IPS-NIHi7 (cell line): ENCODE results near the gene TFDP1.
"Not testable (repeated sequence)": the region's sequence is repeated elsewhere in the genome, so short reads cannot be mapped to it uniquely, and the experiment has no call there.

ENCODE experiments used
- DNase-seq: peaks from one replicate; pipeline ENCODE4 v3.0.0; 2012; ENCODE audit warnings: mixed read lengths; ENCODE audit errors: extremely low spot score

Gene TFDP1

GRCh38 chr13:113550453-113550852 lies 34.1 kb upstream of the TFDP1 start:
- no peak for DNase-seq

DNA sequence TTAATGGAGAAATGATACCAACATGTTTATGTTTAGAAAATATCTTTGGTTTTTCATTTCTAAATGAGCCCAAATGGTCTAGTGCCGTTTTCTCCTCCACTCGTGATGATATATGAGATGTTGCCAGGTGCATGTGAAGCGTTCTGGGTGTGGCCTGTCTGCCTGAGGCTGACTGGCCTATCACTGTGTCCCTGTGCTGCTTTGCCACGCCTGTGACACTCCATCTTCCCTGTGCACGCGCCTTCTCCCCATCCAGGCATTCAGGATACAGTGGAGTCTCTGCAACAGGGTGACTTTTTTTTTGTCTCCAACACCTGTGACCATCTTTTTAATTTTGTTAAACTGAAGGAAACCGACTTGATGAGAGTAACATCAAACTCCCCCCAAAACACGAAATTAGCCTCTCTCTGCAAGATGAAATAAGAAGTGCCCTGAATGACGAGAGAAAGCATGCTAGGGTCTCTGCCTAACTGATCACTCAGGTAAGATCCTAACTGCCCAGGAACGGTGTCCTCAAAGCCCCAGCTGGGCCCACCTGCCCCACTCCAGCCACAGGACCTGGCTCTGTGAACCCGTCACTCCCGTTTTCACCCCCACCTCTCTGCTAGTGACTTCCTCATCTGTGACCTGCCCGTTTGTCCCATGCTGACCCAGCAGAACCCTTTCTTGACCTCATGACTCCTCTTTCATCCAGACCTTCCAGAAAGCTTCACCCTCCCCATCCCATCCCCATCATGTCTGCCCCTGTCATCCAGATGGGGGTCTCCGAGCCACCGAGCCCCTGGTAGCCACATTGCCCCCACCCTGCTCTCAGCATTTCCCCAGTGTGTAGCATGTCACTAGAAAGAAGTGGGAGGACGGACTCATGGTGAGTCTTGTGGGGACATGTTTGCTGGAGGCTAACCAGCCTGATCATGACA lies 33.2 kb upstream of the TFDP1 start:
- DNase-seq = peak; percentile 8

DNA sequence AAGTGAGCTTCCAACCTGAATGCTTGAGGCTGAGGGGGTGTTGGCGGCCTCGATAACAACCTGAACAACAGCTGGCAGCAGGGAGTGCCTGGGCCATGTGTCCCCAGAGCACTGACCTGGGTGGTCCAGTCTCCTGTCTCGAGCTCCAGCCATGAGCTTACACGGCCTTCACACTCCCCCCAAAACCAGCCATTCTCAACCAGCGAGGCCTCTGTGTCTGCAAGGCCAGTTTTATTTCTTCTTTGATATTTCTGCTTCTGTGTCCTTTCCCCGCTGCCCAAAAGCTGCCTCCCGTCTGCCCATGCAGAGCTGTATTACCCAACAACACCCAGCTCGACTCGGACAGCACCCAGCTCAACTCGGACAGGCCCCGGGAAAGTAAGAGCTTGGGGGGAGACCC lies 32.5 kb upstream of the TFDP1 start:
- DNase-seq = peak; percentile 5

DNA sequence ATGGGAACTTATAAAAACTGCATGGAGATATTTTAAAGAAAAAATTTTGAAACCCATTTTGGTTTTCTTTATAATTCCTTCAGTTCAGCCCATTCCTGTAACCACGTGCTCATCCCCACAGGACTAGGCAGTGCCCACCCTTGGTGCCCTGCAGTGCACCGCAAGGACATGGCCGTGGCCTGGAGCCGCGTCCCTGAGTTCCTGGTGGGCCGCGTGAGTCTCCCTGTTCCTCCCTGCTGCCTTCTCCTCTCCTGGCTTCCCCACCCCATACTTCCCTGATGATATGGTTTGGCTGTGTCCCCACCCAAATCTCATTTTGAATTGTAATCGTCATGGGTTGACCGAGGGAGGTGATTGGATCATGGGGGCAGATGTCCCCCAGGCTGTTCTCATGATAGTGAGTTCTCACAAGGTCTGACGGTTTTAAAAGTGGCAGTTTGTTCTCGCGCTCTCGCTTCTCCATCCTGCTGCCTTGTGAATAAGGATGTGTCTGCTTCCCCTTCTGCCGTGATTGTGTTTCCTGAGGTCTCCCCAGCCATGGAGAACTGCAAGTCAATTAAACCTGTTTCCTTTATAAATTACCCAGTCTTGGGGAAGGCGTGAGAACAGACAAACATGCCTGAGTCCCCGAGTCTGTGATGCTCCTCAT lies 31.6 kb upstream of the TFDP1 start:
- DNase-seq = peak; percentile 5

GRCh38 chr13:113553511-113554332 lies 30.8 kb upstream of the TFDP1 start:
- DNase-seq = peak; percentile 28

DNA sequence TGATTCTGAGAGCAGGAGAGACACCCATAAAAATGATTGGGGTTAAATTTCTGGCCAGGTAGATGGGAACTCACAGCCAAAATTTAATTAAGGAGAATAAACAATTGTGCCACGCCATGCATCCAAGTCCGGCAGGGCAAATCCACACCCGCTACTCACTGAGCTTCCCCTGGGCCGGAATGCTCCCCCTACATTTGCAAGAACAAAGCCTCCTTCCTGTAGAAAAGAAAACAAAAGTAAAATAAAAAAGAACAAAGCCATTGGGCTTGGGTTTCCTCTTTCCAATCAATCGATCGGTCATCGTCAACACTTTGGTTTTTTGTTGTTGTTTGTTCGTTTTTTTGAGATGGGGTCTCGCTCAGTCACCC lies 30.2 kb upstream of the TFDP1 start:
- DNase-seq = peak; percentile 4

DNA sequence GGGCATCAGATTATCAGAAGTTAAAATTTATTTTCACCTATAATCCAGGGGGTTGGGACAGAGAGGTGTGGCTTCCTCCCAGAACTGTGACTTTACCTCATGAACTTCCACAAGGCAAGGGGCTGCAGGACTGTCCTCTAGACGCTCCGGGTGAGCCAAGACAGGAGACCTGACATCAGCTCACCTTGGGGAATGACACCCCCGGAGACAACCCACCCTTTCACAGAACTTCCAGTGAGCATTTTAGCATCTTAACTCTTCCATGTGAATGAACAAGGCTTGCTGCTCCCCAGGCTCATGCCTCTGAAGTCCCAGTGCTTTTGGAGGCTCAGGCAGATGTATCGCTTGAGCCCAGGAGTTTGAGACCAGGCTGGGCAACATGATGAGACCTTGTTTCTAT lies 29.4 kb upstream of the TFDP1 start:
- peak; percentile 6 for DNase-seq

- DNase-seq = no peak
These were observed 27.5 kb upstream of the TFDP1 start for GRCh38 chr13:113557013-113557412.

DNA sequence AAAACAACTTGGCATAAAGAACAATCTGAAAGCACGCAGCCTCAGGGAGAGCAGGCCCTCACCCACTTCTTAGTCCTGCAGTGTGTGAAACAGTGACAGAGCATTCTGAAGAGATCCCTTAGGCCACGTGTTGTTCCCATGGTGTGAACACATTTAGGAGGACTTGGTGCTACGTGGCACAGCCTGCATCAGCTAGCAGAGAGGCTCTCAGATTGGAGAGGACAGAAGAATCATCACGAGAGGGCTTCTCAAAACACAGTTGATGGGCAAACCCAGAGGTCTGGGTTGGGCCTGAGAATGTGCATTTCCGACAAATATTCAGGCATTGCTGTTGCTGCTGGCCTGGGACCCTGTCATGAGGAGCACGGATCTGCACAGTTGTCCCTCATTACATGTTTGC lies 26.1 kb upstream of the TFDP1 start:
- DNase-seq = no peak

- no peak for DNase-seq
These were observed 25.5 kb upstream of the TFDP1 start for GRCh38 chr13:113559061-113559460.

DNA sequence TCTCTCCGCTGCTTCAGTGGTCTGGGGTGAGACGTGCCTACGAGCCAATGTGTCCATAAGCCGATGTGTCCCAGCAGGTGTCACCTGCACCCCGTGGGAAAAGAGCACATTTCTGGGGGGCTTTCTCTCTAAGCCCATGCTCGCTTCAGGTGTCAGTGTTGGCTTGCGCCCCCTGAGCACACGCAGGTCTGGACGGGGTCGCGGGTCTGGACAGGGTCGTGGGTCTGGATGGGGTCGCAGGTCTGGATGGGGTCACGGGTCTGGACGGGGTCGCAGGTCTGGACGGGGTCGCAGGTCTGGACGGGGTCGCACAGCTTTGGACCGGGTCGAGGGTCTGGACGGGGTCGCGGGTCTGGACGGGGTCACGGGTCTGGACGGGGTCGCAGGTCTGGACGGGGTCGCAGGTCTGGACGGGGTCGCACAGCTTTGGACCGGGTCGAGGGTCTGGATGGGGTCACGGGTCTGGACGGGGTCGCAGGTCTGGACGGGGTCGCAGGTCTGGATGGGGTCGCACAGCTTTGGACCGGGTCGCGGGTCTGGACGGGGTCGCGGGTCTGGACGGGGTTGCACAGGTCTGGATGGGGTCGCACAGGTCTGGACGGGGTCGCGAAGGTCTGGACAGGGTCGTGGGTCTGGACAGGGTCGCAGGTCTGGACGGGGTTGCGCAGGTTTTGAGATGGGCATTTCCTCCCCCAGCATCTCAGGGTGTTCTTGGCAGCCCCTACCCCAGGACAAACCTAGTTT lies 24.5 kb upstream of the TFDP1 start:
- DNase-seq = peak; percentile 6

DNA sequence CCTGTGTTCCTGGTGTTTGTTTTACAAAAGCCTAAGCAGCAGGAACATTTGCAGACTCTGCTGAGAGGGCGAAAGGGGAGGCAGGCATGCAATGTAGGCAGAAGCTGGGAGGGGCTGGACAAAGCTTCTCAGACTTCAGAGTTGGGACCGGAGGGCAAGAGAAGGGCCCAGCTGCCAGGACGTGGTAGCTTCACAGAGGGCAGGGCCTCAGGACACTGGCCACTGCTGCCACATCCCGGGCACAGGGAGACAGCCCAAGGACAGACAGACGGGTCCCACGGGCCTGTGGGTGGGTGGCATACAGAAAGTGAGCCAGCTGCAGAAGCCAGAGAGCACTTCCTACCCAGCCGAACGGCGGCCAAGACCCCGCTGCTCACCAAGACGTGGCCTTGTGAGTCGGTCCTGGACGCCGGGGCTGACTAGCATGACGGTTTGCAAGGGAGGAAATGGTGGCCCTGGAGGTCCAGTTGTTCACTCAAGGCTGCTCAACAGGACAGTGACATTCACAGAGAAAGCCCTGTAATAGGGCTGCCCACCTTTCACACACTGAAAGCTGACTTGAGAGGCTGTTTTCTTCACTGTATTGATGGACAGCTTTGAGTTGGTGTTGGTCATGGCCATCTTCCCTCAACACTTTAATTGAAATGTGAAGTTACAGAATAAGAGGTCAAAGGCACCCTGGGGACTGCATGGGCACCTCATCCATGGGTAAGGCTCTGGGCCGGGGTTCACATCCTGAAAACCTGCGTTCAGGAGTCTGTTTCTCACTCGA lies 23.7 kb upstream of the TFDP1 start:
- peak; percentile 8 for DNase-seq

DNA sequence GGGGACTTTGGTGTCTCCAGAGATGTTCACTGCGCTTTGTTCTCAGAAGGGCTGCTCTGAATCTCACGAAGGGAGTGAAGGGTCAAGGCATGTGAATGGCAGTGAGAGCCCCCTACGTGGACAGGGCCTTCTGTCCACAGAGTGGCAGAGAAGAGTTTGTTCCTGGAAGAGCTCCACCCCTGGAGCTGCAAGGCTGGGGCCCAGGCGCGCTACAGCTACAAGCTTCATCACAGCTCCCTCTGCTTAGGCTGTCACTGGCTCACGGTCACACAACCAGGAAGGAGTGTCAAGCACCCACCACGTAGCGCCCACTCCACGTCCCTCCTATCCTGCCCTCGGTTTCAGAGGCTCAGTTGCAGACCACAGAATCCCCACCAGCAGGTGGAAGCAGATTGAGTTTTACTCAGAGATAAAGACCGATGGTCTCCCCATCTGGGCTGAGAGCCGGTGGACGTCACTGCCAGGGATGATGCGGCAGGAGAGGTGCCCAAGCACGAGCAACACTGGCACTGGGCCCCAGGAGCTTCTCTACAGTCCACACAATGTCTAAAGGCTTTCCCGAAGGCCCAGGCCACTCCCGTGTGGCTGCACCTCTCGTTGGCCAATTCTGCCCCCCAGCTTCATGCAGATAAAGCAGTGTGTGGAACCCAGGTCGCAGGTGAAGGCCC lies 23.0 kb upstream of the TFDP1 start:
- DNase-seq = peak; percentile 5

GRCh38 chr13:113562085-113562749 lies 22.3 kb upstream of the TFDP1 start:
- DNase-seq = peak; percentile 91

DNA sequence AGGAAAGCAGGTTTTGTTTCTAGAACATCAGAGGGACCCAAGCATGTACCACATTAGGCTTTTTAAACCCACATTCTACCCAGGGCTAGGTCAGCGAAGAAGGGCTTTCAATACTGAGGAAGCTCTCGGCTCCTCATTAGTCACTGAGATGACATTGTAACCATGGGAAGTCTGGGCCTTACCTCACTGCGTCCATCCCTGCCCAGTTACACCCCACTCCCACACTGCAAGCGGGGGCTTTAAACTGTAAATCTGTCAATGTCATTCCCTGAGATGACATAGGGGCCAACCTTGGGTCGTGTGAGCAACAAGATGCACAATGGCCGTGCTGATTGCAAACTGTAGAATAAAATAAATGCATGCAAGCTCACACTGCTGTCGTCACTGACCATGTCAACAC lies 21.7 kb upstream of the TFDP1 start:
- peak; percentile 8 for DNase-seq

GRCh38 chr13:113563511-113563910 lies 21.0 kb upstream of the TFDP1 start:
- DNase-seq = not testable (repeated sequence)

- peak; percentile 8 for DNase-seq
These were observed 20.1 kb upstream of the TFDP1 start for GRCh38 chr13:113564331-113565023.

GRCh38 chr13:113565526-113566226 lies 18.9 kb upstream of the TFDP1 start:
- peak; percentile 3 for DNase-seq

DNA sequence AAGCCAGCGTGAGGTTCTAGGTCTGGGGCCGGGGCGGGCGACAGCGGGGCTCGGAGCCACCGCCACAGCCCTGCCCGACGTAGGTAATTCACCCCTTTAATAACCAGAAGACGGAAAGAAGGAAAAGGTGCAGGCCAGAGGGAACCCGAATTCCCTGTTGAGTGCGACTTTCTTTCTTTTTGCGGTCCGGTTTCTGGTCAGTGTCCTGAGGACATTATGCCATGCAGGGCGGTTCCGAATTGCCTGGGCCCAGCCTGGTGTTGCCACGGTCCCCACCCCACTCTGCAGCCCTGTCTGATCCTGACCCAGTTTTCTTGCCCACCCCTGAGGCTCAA lies 18.4 kb upstream of the TFDP1 start:
- DNase-seq = peak; percentile 7
